ENCODE data around the gene PKD1L1.
A peak's percentile ranks its signal among the peaks of the same experiment; 100 is the strongest.

Gene PKD1L1

GRCh38 chr7:47852330-47853245, 95.7 kb downstream of the PKD1L1 start:
- no peak for DNase-seq

- DNase-seq = no peak
These were observed 101.1 kb downstream of the PKD1L1 start for GRCh38 chr7:47847207-47847606.

- DNase-seq = no peak
These were observed 102.0 kb downstream of the PKD1L1 start for GRCh38 chr7:47846138-47846836.

GRCh38 chr7:47844311-47844710, 104.0 kb downstream of the PKD1L1 start:
- DNase-seq = no peak

GRCh38 chr7:47843291-47843690, 105.0 kb downstream of the PKD1L1 start:
- no peak for DNase-seq

- DNase-seq = no peak
These were observed 108.9 kb downstream of the PKD1L1 start for GRCh38 chr7:47839381-47839780.

GRCh38 chr7:47837826-47838225, 110.4 kb downstream of the PKD1L1 start:
- DNase-seq = no peak

GRCh38 chr7:47836503-47837202, 111.6 kb downstream of the PKD1L1 start:
- DNase-seq = no peak

- DNase-seq = no peak
These were observed 112.2 kb downstream of the PKD1L1 start for GRCh38 chr7:47836080-47836479.

GRCh38 chr7:47833211-47833610, 115.1 kb downstream of the PKD1L1 start:
- no peak for DNase-seq

- DNase-seq = no peak
These were observed 116.1 kb downstream of the PKD1L1 start for GRCh38 chr7:47832105-47832715.

GRCh38 chr7:47830015-47830414, 118.3 kb downstream of the PKD1L1 start:
- no peak for DNase-seq

GRCh38 chr7:47827871-47828270, 120.4 kb downstream of the PKD1L1 start:
- DNase-seq = no peak

GRCh38 chr7:47827351-47827756, 120.9 kb downstream of the PKD1L1 start:
- DNase-seq = no peak

GRCh38 chr7:47826754-47827153, 121.5 kb downstream of the PKD1L1 start:
- DNase-seq = no peak

- DNase-seq = no peak
These were observed 128.7 kb downstream of the PKD1L1 start for GRCh38 chr7:47819607-47819920.

GRCh38 chr7:47818796-47819606, 129.3 kb downstream of the PKD1L1 start:
- DNase-seq = peak; percentile 60

- no peak for DNase-seq
These were observed 130.3 kb downstream of the PKD1L1 start for GRCh38 chr7:47817917-47818316.

- no peak for DNase-seq
These were observed 131.6 kb downstream of the PKD1L1 start for GRCh38 chr7:47816647-47817046.

GRCh38 chr7:47815867-47816266, 132.4 kb downstream of the PKD1L1 start:
- DNase-seq = no peak

GRCh38 chr7:47814905-47815613, 133.2 kb downstream of the PKD1L1 start:
- no peak for DNase-seq
